ENCODE measurements around the gene KRT3. TPM values are rescaled to one million over a fixed set of nuclear protein-coding genes. Genes with fewer than 3 reads are reported as not detected.

The KRT3 gene
- total RNA-seq, 1 donor from 2014 or later: not detected

DNA sequence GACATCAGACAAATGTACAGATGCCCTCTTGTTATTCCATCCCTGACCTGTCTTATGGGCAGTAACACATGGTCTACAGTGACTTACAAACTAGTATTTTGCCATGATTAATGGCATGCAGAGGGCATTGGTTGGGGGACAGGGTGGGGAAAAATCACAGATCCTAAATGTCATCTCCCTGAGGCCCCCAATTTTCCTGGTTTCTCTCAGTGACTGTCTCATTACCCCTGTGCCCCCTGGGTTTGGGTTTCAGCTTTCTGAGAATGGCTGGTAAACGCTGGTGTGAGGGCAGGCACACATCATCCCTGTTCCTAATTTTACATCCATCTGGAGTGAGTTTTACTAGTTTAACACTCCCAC, 28.9 kb downstream of the KRT3 start:
- TF ChIP-seq, protein P1, sequence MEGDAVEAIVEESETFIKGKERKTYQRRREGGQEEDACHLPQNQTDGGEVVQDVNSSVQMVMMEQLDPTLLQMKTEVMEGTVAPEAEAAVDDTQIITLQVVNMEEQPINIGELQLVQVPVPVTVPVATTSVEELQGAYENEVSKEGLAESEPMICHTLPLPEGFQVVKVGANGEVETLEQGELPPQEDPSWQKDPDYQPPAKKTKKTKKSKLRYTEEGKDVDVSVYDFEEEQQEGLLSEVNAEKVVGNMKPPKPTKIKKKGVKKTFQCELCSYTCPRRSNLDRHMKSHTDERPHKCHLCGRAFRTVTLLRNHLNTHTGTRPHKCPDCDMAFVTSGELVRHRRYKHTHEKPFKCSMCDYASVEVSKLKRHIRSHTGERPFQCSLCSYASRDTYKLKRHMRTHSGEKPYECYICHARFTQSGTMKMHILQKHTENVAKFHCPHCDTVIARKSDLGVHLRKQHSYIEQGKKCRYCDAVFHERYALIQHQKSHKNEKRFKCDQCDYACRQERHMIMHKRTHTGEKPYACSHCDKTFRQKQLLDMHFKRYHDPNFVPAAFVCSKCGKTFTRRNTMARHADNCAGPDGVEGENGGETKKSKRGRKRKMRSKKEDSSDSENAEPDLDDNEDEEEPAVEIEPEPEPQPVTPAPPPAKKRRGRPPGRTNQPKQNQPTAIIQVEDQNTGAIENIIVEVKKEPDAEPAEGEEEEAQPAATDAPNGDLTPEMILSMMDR (IDR thresholded peaks at IDR 0.05; ENCODE audit: partially characterized antibody, unreplicated experiment): no peak
- no peak for DNase-seq
- H3K27ac Mint-ChIP-seq (ENCODE audit: unreplicated experiment): no peak overlapping the region
- peaks cover 1% of the 10 kb centered on the region for H3K9me3 Mint-ChIP-seq (ENCODE audit: unreplicated experiment)
- no peak overlapping the region for H3K4me3 Mint-ChIP-seq (ENCODE audit: unreplicated experiment)
- H3K4me1 Mint-ChIP-seq (ENCODE audit: low read depth, unreplicated experiment): no peaks in the 10 kb centered on the region
- no peaks in the 10 kb centered on the region for H3K36me3 Mint-ChIP-seq (ENCODE audit: unreplicated experiment)
- peaks cover 4% of the 10 kb centered on the region for H3K27me3 Mint-ChIP-seq (ENCODE audit: unreplicated experiment)

DNA sequence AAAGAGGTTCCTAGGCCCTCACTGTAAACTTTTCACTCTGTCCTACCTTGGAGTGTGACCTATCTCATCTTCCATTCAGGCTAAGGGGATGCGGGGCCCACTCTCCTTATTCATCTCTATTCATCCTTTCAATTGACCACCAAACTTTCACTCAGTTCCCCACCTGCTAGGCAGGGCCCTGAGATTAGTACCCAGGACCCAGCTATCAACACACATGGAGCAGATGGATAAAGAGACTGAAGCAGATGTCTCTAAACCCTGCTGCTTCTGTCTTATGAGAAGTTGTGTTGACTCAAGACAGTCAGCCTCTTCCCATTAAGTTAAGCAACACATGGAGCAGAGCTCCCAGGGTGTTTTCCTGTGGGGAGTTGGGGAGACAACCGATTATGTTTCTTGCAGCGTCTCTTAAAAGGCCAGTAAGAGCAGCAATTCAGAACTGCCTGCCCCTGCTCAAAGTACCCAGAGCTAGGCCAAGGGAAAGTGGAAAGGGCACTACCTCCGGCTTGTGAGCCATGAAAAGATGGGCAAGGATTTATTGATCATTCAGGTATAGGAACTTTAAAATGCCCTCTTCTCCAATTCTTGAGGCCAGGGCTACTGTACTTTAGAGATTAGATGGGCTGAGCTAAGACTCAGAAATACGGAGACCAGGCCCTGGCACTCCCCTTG, 29.4 kb downstream of the KRT3 start:
- Mint-ChIP-seq H3K36me3 (ENCODE audit: unreplicated experiment) (no peaks in the 10 kb centered on the region), H3K27me3 (ENCODE audit: unreplicated experiment) (peaks cover 4% of the 10 kb centered on the region), H3K27ac (ENCODE audit: unreplicated experiment) (no peak overlapping the region), H3K4me3 (ENCODE audit: unreplicated experiment) (no peak overlapping the region), H3K9me3 (ENCODE audit: unreplicated experiment) (no peaks in the 10 kb centered on the region), H3K4me1 (ENCODE audit: low read depth, unreplicated experiment) (no peaks in the 10 kb centered on the region)
- TF ChIP-seq, protein P1 (IDR thresholded peaks at IDR 0.05; ENCODE audit: partially characterized antibody, unreplicated experiment): no peak
- DNase-seq: no peak

DNA sequence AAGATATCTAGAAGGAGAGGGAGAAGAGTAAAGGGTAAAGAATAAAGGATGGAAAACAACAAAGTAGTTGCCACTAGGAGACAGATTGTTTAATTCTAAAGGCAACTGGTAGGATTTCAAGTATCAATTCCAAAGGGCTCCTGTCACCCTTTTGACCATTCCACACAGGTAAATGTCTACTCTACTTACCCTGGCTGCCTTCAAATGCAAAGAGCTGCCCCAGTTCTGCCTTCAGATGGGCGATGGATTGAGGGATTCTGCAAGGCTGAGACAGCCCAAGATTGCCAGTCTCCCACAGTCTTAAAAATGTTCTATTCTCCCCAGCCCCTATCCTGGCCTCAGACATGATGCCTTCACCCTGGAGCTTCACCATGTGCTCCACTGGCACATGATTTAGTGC, 30.2 kb downstream of the KRT3 start:
- Mint-ChIP-seq H3K9me3 (ENCODE audit: unreplicated experiment) (no peaks in the 10 kb centered on the region), H3K36me3 (ENCODE audit: unreplicated experiment) (no peaks in the 10 kb centered on the region), H3K4me3 (ENCODE audit: unreplicated experiment) (no peak overlapping the region), H3K27me3 (ENCODE audit: unreplicated experiment) (peaks cover 2% of the 10 kb centered on the region), H3K27ac (ENCODE audit: unreplicated experiment) (no peak overlapping the region), H3K4me1 (ENCODE audit: low read depth, unreplicated experiment) (no peaks in the 10 kb centered on the region)
- TF ChIP-seq, protein P1 (IDR thresholded peaks at IDR 0.05; ENCODE audit: partially characterized antibody, unreplicated experiment): no peak
- DNase-seq: no peak

DNA sequence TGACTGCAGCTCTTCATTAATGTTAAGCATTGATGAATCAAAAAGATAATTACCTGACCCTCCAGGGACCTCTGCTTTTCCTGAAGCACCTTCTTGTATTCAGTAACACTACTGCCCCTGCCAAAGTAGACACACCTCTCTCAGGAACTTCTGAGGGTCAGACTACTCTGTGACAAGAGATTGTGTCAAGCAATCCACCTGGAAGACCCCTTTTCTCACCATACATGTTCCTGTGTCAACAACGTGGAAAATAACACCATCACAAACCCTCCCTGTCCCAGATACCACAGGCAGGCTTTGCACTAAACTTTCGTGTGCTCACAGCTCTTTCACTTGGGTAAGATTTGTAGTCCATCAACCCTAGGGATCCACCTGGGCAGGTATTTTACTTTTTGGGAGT, 31.9 kb downstream of the KRT3 start:
- H3K27ac Mint-ChIP-seq (ENCODE audit: unreplicated experiment): no peak overlapping the region
- no peak for DNase-seq
- TF ChIP-seq, protein P1 (IDR thresholded peaks at IDR 0.05; ENCODE audit: partially characterized antibody, unreplicated experiment): no peak
- peaks cover 2% of the 10 kb centered on the region for H3K27me3 Mint-ChIP-seq (ENCODE audit: unreplicated experiment)
- H3K4me3 Mint-ChIP-seq (ENCODE audit: unreplicated experiment): no peak overlapping the region
- H3K36me3 Mint-ChIP-seq (ENCODE audit: unreplicated experiment): no peaks in the 10 kb centered on the region
- H3K4me1 Mint-ChIP-seq (ENCODE audit: low read depth, unreplicated experiment): no peaks in the 10 kb centered on the region
- no peaks in the 10 kb centered on the region for H3K9me3 Mint-ChIP-seq (ENCODE audit: unreplicated experiment)

DNA sequence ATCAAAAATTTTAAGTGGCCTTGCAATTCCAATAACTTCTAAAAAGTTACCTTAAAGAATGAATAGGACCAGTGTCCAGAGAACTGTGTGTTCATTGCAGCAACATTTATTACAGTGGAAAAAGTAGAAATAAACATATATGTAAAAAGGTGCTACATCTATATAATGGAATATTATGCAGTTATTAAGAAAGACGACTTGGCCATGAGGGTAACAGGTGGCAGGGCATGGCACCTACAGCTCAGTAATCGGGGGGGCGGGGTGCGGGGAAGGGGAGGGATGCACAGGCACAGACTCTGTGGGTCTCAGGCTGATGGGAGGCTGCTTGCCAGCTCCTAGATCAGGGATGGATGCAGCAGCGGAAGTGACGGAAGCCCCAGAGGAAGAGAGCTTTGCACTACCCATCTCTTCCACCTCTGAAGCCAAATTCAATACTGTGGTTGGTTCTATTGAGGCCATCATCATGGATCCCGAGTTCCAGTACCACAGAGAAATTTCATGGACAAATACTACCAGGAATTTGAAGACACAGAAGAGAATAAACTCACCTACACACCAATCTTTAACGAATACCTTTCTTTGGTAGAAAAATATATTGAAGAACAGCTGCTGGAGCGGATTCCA, 32.8 kb downstream of the KRT3 start:
- H3K36me3 Mint-ChIP-seq (ENCODE audit: unreplicated experiment): no peaks in the 10 kb centered on the region
- no peaks in the 10 kb centered on the region for H3K27me3 Mint-ChIP-seq (ENCODE audit: unreplicated experiment)
- no peak overlapping the region for H3K27ac Mint-ChIP-seq (ENCODE audit: unreplicated experiment)
- no peaks in the 10 kb centered on the region for H3K9me3 Mint-ChIP-seq (ENCODE audit: unreplicated experiment)
- no peak for DNase-seq
- TF ChIP-seq, protein P1 (IDR thresholded peaks at IDR 0.05; ENCODE audit: partially characterized antibody, unreplicated experiment): no peak
- H3K4me3 Mint-ChIP-seq (ENCODE audit: unreplicated experiment): no peak overlapping the region
- no peaks in the 10 kb centered on the region for H3K4me1 Mint-ChIP-seq (ENCODE audit: low read depth, unreplicated experiment)

All from glutamatergic neuron (in vitro differentiated cells).